ENCODE data around the gene RPL10A.

GRCh38 chr6:35442693-35443092 is 25.5 kb upstream of the RPL10A start:
- TF ChIP-seq CTCF (IDR thresholded peaks at IDR 0.05; ENCODE audit: low read length): no peak
- TF ChIP-seq EZH2 (IDR thresholded peaks at IDR 0.05; ENCODE audit: borderline replicate concordance, low read length): no peak

Measured in OCI-LY1 (cell line).